GM12873 (cell line): ENCODE data around the gene SEZ6.

Experiments
- TF ChIP-seq, protein P1 (sequence below): IDR thresholded peaks from 2 replicates; pipeline ENCODE4 v1.5.1; 2012; ENCODE audit warnings: low read depth, mild to moderate bottlenecking, moderate library complexity, low read length, control low read depth; ENCODE audit not compliant: insufficient read depth; ENCODE audit errors: missing control alignments

Gene SEZ6

GRCh38 chr17:29007860-29008455, 2.1 kb upstream of the SEZ6 start:
- TF ChIP-seq, protein P1, sequence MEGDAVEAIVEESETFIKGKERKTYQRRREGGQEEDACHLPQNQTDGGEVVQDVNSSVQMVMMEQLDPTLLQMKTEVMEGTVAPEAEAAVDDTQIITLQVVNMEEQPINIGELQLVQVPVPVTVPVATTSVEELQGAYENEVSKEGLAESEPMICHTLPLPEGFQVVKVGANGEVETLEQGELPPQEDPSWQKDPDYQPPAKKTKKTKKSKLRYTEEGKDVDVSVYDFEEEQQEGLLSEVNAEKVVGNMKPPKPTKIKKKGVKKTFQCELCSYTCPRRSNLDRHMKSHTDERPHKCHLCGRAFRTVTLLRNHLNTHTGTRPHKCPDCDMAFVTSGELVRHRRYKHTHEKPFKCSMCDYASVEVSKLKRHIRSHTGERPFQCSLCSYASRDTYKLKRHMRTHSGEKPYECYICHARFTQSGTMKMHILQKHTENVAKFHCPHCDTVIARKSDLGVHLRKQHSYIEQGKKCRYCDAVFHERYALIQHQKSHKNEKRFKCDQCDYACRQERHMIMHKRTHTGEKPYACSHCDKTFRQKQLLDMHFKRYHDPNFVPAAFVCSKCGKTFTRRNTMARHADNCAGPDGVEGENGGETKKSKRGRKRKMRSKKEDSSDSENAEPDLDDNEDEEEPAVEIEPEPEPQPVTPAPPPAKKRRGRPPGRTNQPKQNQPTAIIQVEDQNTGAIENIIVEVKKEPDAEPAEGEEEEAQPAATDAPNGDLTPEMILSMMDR: no peak

- TF ChIP-seq, protein P1: no peak
Measured at GRCh38 chr17:29007456-29007855, 1.6 kb upstream of the SEZ6 start.

- TF ChIP-seq, protein P1: no peak
Measured at GRCh38 chr17:29004081-29004692, 1.6 kb downstream of the SEZ6 start.

- TF ChIP-seq, protein P1: no peak
Measured at GRCh38 chr17:29003289-29003688, 2.5 kb downstream of the SEZ6 start.

GRCh38 chr17:29002811-29003210, 3.0 kb downstream of the SEZ6 start:
- TF ChIP-seq, protein P1: no peak

DNA sequence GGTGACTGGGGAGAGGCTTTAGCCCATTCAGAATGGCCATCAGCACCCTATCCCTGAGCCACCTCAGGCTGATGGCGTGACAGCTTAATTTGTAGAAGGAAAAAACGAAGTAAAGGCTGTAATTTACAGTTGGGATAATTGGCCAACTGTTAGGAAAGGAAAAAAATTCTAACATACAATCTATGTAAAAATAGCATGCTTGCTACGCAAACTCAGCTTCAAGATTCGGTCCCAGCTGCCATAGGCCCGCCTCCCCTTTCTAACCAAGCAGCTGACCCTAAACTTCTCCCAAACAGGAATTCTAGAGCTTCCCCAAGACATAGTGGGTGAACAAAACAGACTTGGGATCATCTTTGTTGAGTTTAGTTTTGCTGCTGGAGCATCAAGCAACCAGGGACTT, 4.9 kb downstream of the SEZ6 start:
- TF ChIP-seq, protein P1: no peak

- TF ChIP-seq, protein P1: no peak
Measured at GRCh38 chr17:28999206-28999605, 6.6 kb downstream of the SEZ6 start.
